GM18508 (cell line): ENCODE data around the gene SRI.
"Not testable (repeated sequence)": the region's sequence is repeated elsewhere in the genome, so short reads cannot be mapped to it uniquely, and the experiment has no call there.

Experiments
- ATAC-seq: cut with Tn5 transposase; IDR thresholded peaks from one replicate; pipeline ENCODE4 v1.9.1; 2021; ENCODE audit warnings: moderate number of reproducible peaks; ENCODE audit not compliant: insufficient read depth, unreplicated experiment

Gene SRI

DNA sequence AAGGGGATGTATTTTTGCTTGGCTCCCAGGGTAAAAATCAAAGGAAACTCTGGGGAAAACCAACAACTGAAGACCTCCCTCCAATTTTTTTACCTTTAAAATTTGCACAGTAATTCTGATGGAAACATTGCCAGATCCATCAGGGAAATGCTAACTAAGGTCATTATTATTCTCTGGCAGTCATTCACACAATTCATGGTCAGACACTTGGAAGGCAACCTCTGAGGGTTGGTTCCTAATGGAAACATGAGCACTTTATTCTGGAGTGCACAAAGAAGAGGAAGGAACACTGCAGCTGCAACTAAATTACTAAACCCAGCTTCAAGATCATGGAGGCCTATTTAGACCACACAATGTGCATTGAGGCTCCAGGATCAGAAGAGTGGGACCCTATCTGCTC, 34.2 kb downstream of the SRI start:
- no peak for ATAC-seq

DNA sequence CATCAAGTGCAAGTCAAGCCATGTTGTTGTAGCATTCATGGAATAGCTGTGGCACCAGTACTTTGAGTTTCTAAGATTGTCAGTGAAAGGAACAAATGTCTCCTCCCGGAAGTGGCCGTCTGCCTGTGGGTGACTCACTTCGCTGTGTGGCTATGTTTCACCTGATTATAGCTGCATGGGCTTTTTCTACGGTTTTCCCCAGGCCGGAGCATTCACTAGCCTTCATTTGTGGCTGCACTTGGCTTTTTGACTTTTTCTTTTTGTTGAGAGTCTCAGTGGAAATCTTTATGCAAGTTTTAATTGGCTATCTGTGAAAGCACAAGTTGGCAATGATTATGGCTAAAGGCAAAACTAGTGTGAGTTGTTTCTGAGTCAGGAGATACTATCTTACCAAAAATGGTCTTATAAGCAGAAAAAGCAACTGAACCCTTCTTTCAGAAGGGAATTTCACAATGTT, 35.0 kb downstream of the SRI start:
- ATAC-seq, result peak; percentile 86

DNA sequence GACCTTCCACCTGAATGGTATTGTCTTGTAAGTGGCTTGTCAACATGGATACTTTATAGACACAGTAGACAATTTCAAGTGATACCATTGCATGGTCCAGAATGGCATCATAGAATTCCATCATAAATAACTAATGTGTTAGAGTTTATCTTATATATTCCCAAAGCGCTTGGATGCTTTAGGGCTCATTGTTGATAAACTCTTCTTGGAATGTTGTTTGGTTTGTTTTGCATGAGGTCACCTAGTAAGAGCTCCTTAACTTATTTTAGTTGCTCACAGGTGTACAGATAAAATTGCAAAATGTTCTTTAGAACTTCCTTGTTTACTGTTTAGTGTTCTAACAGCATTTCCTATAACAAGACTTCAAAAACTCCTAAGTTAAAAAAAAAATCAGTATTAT, 36.8 kb downstream of the SRI start:
- no peak for ATAC-seq

GRCh38 chr7:88176190-88176589, 43.6 kb downstream of the SRI start:
- no peak for ATAC-seq

DNA sequence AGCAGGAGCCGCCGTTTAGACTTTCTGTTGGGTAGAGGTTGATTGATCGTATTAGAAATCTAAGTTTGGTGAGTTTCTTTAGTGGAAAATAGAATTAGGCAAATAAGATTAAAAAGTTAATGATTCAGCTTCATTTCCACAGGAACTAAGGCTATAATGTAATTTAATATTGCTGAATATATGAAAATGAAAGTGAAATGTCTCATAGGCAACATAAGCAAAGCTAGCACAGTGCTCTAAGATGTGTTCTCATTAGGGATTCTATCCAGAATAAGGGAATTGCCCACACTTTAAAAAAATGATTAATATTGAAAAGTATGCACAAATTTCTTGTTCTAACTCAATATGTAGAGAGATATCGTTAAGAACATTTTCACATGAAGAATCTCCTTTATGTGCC, 47.0 kb downstream of the SRI start:
- ATAC-seq, result no peak

DNA sequence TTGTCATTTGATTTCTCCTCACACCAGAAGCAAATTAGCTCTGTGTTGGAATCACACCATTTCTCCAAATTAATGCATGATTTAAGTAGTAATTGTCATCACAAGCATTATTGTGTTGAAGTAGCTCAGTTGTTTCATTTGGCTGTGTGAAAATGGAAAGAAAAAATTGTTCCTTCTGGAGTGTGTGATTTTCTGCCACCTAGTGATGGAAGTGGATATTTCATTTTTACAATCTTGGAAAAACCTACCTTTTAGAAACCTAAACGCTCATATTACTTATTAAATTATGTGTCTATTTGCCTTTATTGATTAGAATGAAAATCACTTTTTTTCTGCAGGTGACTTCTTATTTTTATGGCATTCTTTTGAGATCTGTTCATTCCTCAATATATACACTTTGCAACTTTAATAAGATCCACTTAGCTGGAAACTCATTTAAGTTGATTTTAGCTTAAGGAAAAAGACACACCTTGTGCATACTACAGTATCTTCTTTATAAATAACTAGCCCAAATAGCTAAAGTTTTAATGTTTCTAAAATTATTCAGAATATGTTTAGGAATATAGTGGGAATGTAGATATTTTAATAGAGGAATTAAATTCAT, 50.0 kb downstream of the SRI start:
- ATAC-seq, result no peak

DNA sequence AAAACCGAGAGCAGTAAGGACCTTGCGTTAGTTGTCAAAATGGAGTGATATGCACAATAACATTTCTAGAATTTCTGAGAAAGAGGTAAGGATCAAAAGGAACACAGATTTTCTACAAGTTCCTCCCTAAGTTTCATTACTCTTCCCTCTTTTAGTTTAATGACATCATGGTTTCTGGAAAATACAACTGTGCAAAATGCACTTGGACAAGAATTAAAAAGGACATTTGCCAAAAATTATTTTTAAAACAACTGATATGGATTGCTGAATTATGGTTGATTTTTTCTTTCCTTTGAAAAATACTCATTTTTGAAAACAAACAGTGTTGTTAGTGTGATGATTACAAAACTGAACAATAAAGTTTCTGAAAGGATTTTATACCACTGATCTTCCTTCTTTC, 52.1 kb downstream of the SRI start:
- no peak for ATAC-seq

GRCh38 chr7:88167223-88167622, 52.6 kb downstream of the SRI start:
- ATAC-seq, result no peak

- ATAC-seq, result no peak
These were observed 54.1 kb downstream of the SRI start for GRCh38 chr7:88165697-88166096.

- ATAC-seq, result not testable (repeated sequence)
These were observed 60.1 kb downstream of the SRI start for GRCh38 chr7:88159741-88160140.

GRCh38 chr7:88156356-88156755, 63.5 kb downstream of the SRI start:
- ATAC-seq, result no peak

GRCh38 chr7:88155756-88156155, 64.1 kb downstream of the SRI start:
- ATAC-seq, result no peak
